Transverse colon (tissue), 4 donors: ENCODE results near the gene FAM20B.

Source experiments
- EP300 ChIP-seq: sonication (generic); formaldehyde crosslinking; IDR thresholded peaks from one replicate; pipeline ENCODE4 v1.6.1; 2017; ENCODE audit warnings: antibody characterized with exemption, low read depth
- POLR2A ChIP-seq: fragments of 450-650 bp; IDR thresholded peaks from one replicate; pipeline ENCODE4 v1.6.1; 2016; ENCODE audit warnings: antibody characterized with exemption, mild to moderate bottlenecking, moderate library complexity
- POLR2AphosphoS5 ChIP-seq, 3 donors: sonication (generic); formaldehyde crosslinking; IDR thresholded peaks; one replicate each; pipeline ENCODE4 v1.6.1; 2016; ENCODE audit warnings: antibody characterized with exemption in 3 of 3
- TF ChIP-seq, protein P1 (sequence below), 5 experiments: fragments of 200-600 bp in 3 of 5; fragments of 450-650 bp in 2 of 5; sonication (generic) in 3 of 5; IDR thresholded peaks; 1 replicate in 2 of 5; 2 replicates in 3 of 5; pipeline ENCODE4 v1.5.1; 2016 to 2017; ENCODE audit warnings: antibody characterized with exemption in 5 of 5, inconsistent platforms in 3 of 5, mild to moderate bottlenecking in 2 of 5, moderate library complexity in 1 of 5

DNA sequence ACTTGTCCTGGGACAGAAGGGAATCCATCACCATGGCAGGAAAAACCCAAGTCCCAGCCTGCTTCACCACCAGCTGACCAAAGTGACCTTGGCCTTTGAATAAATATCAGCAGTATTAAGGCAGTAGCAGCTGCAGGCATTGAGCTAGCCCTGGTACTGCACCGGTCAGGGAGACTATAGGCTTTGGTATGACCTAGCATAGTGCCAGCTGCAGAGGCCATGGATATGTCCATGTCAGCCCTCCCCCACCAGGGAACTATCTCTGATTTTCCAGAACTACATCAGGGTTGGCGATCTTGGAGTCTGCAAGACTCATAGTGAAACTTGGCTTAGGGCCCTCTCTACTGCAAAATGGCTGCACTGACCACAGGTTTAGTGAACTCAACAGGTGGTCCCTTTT, 49.2 kb upstream of the FAM20B start:
- TF ChIP-seq, protein P1, sequence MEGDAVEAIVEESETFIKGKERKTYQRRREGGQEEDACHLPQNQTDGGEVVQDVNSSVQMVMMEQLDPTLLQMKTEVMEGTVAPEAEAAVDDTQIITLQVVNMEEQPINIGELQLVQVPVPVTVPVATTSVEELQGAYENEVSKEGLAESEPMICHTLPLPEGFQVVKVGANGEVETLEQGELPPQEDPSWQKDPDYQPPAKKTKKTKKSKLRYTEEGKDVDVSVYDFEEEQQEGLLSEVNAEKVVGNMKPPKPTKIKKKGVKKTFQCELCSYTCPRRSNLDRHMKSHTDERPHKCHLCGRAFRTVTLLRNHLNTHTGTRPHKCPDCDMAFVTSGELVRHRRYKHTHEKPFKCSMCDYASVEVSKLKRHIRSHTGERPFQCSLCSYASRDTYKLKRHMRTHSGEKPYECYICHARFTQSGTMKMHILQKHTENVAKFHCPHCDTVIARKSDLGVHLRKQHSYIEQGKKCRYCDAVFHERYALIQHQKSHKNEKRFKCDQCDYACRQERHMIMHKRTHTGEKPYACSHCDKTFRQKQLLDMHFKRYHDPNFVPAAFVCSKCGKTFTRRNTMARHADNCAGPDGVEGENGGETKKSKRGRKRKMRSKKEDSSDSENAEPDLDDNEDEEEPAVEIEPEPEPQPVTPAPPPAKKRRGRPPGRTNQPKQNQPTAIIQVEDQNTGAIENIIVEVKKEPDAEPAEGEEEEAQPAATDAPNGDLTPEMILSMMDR (IDR thresholded peaks at IDR 0.05), result no peak
- TF ChIP-seq POLR2A (no peak), EP300 (no peak), POLR2AphosphoS5 (IDR thresholded peaks at IDR 0.05) (no peak)
